HepG2 (cell line): Measurements from ENCODE around the gene PYCR2. TPM values are rescaled to one million over a fixed set of nuclear protein-coding genes. Genes with fewer than 3 reads are reported as not detected.

Experiments
- ATAC-seq: fragments of 200-7000 bp; cut with Tn5 transposase; 3 replicates; pipeline ENCODE4 v1.9.1; 2020; ENCODE audit warnings: mild to moderate bottlenecking, moderate library complexity
- BruUV-seq: library from RNA; stranded (reverse); fragments of 400-500 nt; replicated peaks from 2 replicates; lab custom pipeline; 2021; lab: Mats Ljungman, UMichigan
- CTCF ChIA-PET: fragments of 300-600 bp; formaldehyde crosslinking; extraction: SDS; loops from one replicate; lab custom pipeline; 2021; ENCODE audit warnings: low total read pairs, inconsistent platforms, low intra/inter-chr PET ratio; lab: Yijun Ruan, JAX
- POLR2A ChIA-PET: fragments of 350-600 bp; sonication (Branson Sonifier 250); formaldehyde crosslinking; loops from one replicate; lab custom pipeline; 2020; ENCODE audit warnings: antibody characterized with exemption, inconsistent platforms; lab: Yijun Ruan, JAX
- DNase-seq: peaks from one replicate; pipeline ENCODE4 v3.0.0-alpha.2; 2015; ENCODE audit warnings: low spot score
- FAIRE-seq: peaks from 3 replicates; lab custom pipeline; 2011; peaks lifted over from hg19 to GRCh38; lab: Jason Lieb, UNC
- H2AFZ ChIP-seq: one replicate; pipeline ENCODE4 v1.6.1; 2011; ENCODE audit warnings: low read length, inconsistent platforms
- H3K27ac ChIP-seq: fragments of 300-600 bp; 3 replicates; pipeline ENCODE4 v1.8.0; 2011; ENCODE audit warnings: mixed run types, mild to moderate bottlenecking, mixed read lengths, low read length, inconsistent platforms; ENCODE audit not compliant: insufficient read depth; ENCODE audit errors: extremely low read length
- H3K27me3 ChIP-seq, 2 experiments: fragments of 200-600 bp in 1 of 2; 2 replicates in 1 of 2; 3 replicates in 1 of 2; pipeline versions ENCODE4 v1.6.0 to v1.8.0; 2011; ENCODE audit warnings: low read length in 2 of 2, mild to moderate bottlenecking in 2 of 2, moderate library complexity in 2 of 2, inconsistent platforms in 1 of 2; ENCODE audit not compliant: insufficient read depth in 2 of 2, control insufficient read depth in 1 of 2
- H3K36me3 ChIP-seq, 2 experiments: fragments of 200-600 bp in 1 of 2; replicated peaks in 1 of 2; 2 replicates in 1 of 2; 3 replicates in 1 of 2; pipeline versions ENCODE4 v1.5.1 to v1.8.0; 2011; ENCODE audit warnings: low read length in 2 of 2, inconsistent platforms in 1 of 2; ENCODE audit not compliant: insufficient read depth in 2 of 2, control insufficient read depth in 1 of 2
- H3K4me1 ChIP-seq: 2 replicates; pipeline ENCODE4 v1.5.1; 2012; ENCODE audit warnings: low read length, inconsistent platforms; ENCODE audit not compliant: insufficient read depth
- H3K4me2 ChIP-seq: 2 replicates; pipeline ENCODE4 v1.6.0; 2011; ENCODE audit warnings: low read depth, low read length, inconsistent platforms
- H3K4me3 ChIP-seq, 3 experiments: fragments of 200-600 bp in 1 of 3; sonication (generic), shearing (Covaris generic) in 1 of 3; replicated peaks in 1 of 3; 2 replicates each; pipeline ENCODE4 v1.5.1; 2011 to 2016; ENCODE audit warnings: low read length in 3 of 3, inconsistent platforms in 2 of 3, low read depth in 2 of 3, mild to moderate bottlenecking in 2 of 3, control low read depth in 1 of 3, mixed read lengths in 1 of 3; ENCODE audit not compliant: insufficient read depth in 1 of 3
- H3K79me2 ChIP-seq: one replicate; pipeline ENCODE4 v1.6.1; 2011; ENCODE audit warnings: low read length, inconsistent platforms; ENCODE audit not compliant: insufficient read depth
- H3K9ac ChIP-seq: 2 replicates; pipeline ENCODE4 v1.6.0; 2011; ENCODE audit warnings: mild to moderate bottlenecking, low read depth, low read length, inconsistent platforms; ENCODE audit not compliant: insufficient read depth
- H3K9me3 ChIP-seq: 2 replicates; pipeline ENCODE4 v1.5.1; 2012; ENCODE audit warnings: mild to moderate bottlenecking, low read length
- H4K20me1 ChIP-seq: 2 replicates; pipeline ENCODE4 v1.6.0; 2011; ENCODE audit warnings: inconsistent platforms, mild to moderate bottlenecking, low read length, moderate library complexity; ENCODE audit not compliant: insufficient read depth
- DBP ChIP-seq: sonication (generic); formaldehyde crosslinking; IDR thresholded peaks from 2 replicates; pipeline ENCODE4 v1.4.0; 2020; ENCODE audit warnings: missing genetic modification reagents; ENCODE audit errors: not compliant biosample characterization
- EHMT2 ChIP-seq: fragments of 200-600 bp; sonication (generic); IDR thresholded peaks from 2 replicates; pipeline ENCODE4 v1.7.0; 2017; ENCODE audit warnings: antibody characterized with exemption, low read depth, low read length, borderline replicate concordance
- HNRNPH1 ChIP-seq: fragments of 200-400 bp; formaldehyde crosslinking; optimal IDR thresholded peaks from 2 replicates; pipeline ENCODE3; 2017; ENCODE audit warnings: mild to moderate bottlenecking, low read depth, low read length
- ISL2 ChIP-seq: sonication (generic); formaldehyde crosslinking; IDR thresholded peaks from 2 replicates; pipeline ENCODE4 v1.5.0; 2020; ENCODE audit warnings: missing genetic modification reagents
- MXD1 ChIP-seq: sonication (generic); formaldehyde crosslinking; IDR thresholded peaks from 2 replicates; pipeline ENCODE4 v1.4.0; 2020; ENCODE audit warnings: mild to moderate bottlenecking, missing genetic modification reagents
- PPARG ChIP-seq: conservative IDR thresholded peaks from 2 replicates; pipeline ENCODE4 v1.6.1; 2016; ENCODE audit warnings: missing biosample characterization, missing genetic modification reagents
- RCOR2 ChIP-seq: IDR thresholded peaks from 2 replicates; pipeline ENCODE4 v1.6.1; 2016; ENCODE audit warnings: missing biosample characterization, missing genetic modification reagents
- RXRB ChIP-seq: IDR thresholded peaks from 2 replicates; pipeline ENCODE4 v1.6.1; 2016; ENCODE audit warnings: borderline replicate concordance, missing genetic modification reagents, missing compliant biosample characterization
- SMAD3 ChIP-seq: sonication (generic); formaldehyde crosslinking; IDR thresholded peaks from 2 replicates; pipeline ENCODE4 v1.4.0; 2020; ENCODE audit warnings: missing genetic modification reagents
- SNAPC5 ChIP-seq: sonication (generic); formaldehyde crosslinking; IDR thresholded peaks from 2 replicates; pipeline ENCODE4 v1.8.1; 2023; ENCODE audit warnings: mild to moderate bottlenecking, missing genetic modification reagents, borderline replicate concordance
- SPEN ChIP-seq: sonication (generic); formaldehyde crosslinking; IDR thresholded peaks from 2 replicates; pipeline ENCODE4 v1.5.1; 2020; ENCODE audit warnings: low read depth, mild to moderate bottlenecking, missing genetic modification reagents
- ZFP36 ChIP-seq: fragments of 150-350 bp; IDR thresholded peaks from 2 replicates; pipeline ENCODE4 v1.6.1; 2018; ENCODE audit warnings: borderline replicate concordance, low read length, low read depth; ENCODE audit not compliant: partially characterized antibody
- ZKSCAN8 ChIP-seq: IDR thresholded peaks from 2 replicates; pipeline ENCODE4 v1.6.1; 2016; ENCODE audit warnings: borderline replicate concordance, missing genetic modification reagents, missing compliant biosample characterization
- ZNF563 ChIP-seq: sonication (generic); formaldehyde crosslinking; IDR thresholded peaks from 2 replicates; pipeline ENCODE4 v1.8.0; 2022; ENCODE audit warnings: mild to moderate bottlenecking, moderate library complexity, missing genetic modification reagents
- ZNF614 ChIP-seq: IDR thresholded peaks from 2 replicates; pipeline ENCODE4 v1.6.1; 2018; ENCODE audit warnings: missing biosample characterization, missing genetic modification reagents, inconsistent platforms, borderline replicate concordance
- ZNF704 ChIP-seq: sonication (generic); formaldehyde crosslinking; IDR thresholded peaks from 2 replicates; pipeline ENCODE4 v1.8.1; 2023; ENCODE audit warnings: mild to moderate bottlenecking, inconsistent platforms, moderate library complexity, missing genetic modification reagents, borderline replicate concordance
- ZSCAN12 ChIP-seq: sonication (generic); formaldehyde crosslinking; IDR thresholded peaks from 2 replicates; pipeline ENCODE4 v1.9.0; 2021; ENCODE audit warnings: mild to moderate bottlenecking, missing genetic modification reagents
- WGBS: methylation state at CpG from one replicate; pipeline ENCODE4 v1.1.6; 2017; ENCODE audit warnings: low lambda C conversion rate; 5-methylcytosine and 5-hydroxymethylcytosine counted together
- in situ Hi-C: cut with HindIII; loops from 2 replicates; pipeline ENCODE4 v1.10.0; 2017; ENCODE audit warnings: low pct_unique_long_range_greater_than_20kb; ENCODE audit not compliant: extremely low pct_ligation_motif_present
- intact Hi-C: fragments of 100-400 bp; cut with micrococcal nuclease; formaldehyde crosslinking; loops from one replicate; pipeline ENCODE4 v1.10.0; 2022; ENCODE audit not compliant: unreplicated experiment
- polyA plus RNA-seq, 8 experiments: library from polyadenylated mRNA; depleted of rRNA in 3 of 8; stranded (reverse) in 7 of 8; unstranded in 1 of 8; fragments of >200 nt; fragmentation: Illumina TruSeq in 4 of 8; extraction: Trizol in 4 of 8; gene quantifications; 2 replicates each; pipeline versions ENCODE4 v1.2.1 to v1.2.3, GENCODE V29; 2011 to 2016; ENCODE audit warnings: low read depth in 4 of 8, missing spikeins in 1 of 8, mixed read lengths in 1 of 8; ENCODE audit not compliant: insufficient read depth in 1 of 8
- total RNA-seq, 5 experiments: library from RNA; depleted of rRNA; stranded (reverse); fragments of >200 nt; fragmentation: Illumina TruSeq; extraction: Trizol; gene quantifications; 2 replicates each; pipeline ENCODE4 v1.2.3, GENCODE V29; 2016; ENCODE audit warnings: low read depth in 1 of 5

PYCR2 gene
- total and polyA plus RNA-seq, 2 of the 13 experiments (the other 11 are each of a cell fraction or from before 2014, with no cell fraction given), result 47.2 to 47.8 TPM

GRCh38 chr1:225949041-225949440 lies 25.0 kb upstream of the PYCR2 start:
- H3K4me2 ChIP-seq, result no peak overlapping the region

More at GRCh38 chr1:225949041-225949440, 25.0 kb upstream of the PYCR2 start:
- POLR2A ChIA-PET, result no interaction called here
- FAIRE-seq, result no peak
- peaks cover 7 to 24% of the 10 kb centered on the region in 2 experiments; a peak in 4 of 5 replicates for H3K27me3 ChIP-seq
- CTCF ChIA-PET, result no interaction called here
- no peaks in the 10 kb centered on the region for H4K20me1 ChIP-seq
- in situ Hi-C loops (no loop called here), intact Hi-C loops (no loop called here)
- H3K36me3 ChIP-seq, result no peaks in the 10 kb centered on the region
- ATAC-seq, result no peak
- H3K79me2 ChIP-seq, result no peaks in the 10 kb centered on the region
- no peak overlapping the region for H3K9ac ChIP-seq
- no peak overlapping the region for H3K4me3 ChIP-seq
- WGBS, result 25% methylated on average over 6 of the region's 6 CpGs
- BruUV-seq, result no TSS peak
- DNase-seq, result no peak
- TF ChIP-seq ZFP36 (no peak), RXRB (CRISPR knock-in tag) (no peak), DBP (CRISPR knock-in tag) (no peak), ZNF563 (no peak), RCOR2 (CRISPR knock-in tag) (no peak), SNAPC5 (CRISPR knock-in tag) (no peak), SMAD3 (CRISPR knock-in tag) (no peak), SPEN (CRISPR knock-in tag) (no peak), MXD1 (CRISPR knock-in tag) (no peak), ZNF614 (CRISPR knock-in tag) (no peak), EHMT2 (no peak), ZNF704 (CRISPR knock-in tag) (no peak), ZKSCAN8 (CRISPR knock-in tag) (no peak), ISL2 (CRISPR knock-in tag) (no peak), HNRNPH1 (no peak), PPARG (CRISPR knock-in tag) (no peak), ZSCAN12 (CRISPR knock-in tag) (no peak)
- no peaks in the 10 kb centered on the region for H3K9me3 ChIP-seq
- peaks cover 37% of the 10 kb centered on the region for H3K4me1 ChIP-seq
- no peak overlapping the region for H3K27ac ChIP-seq
- H2AFZ ChIP-seq, result no peak overlapping the region
